Peyer's patch (tissue), 4 donors: Measurements from ENCODE around the gene DLAT.

Experiments used
- POLR2A ChIP-seq, 2 donors: fragments of 450-650 bp; IDR thresholded peaks; one replicate each; pipeline ENCODE4 v1.5.1; 2017; ENCODE audit warnings: antibody characterized with exemption in 2 of 2, mild to moderate bottlenecking in 2 of 2, moderate library complexity in 2 of 2
- TF ChIP-seq, protein P1 (sequence below), 6 experiments: fragments of 450-650 bp in 4 of 6; fragments of 200-600 bp in 2 of 6; sonication (generic) in 1 of 6; IDR thresholded peaks; one replicate each; pipeline ENCODE4 v1.5.1; 2017 to 2019; ENCODE audit warnings: antibody characterized with exemption in 6 of 6, mild to moderate bottlenecking in 3 of 6, moderate library complexity in 1 of 6

- TF ChIP-seq POLR2A (IDR thresholded peaks at IDR 0.05), result no peak
- TF ChIP-seq, protein P1, sequence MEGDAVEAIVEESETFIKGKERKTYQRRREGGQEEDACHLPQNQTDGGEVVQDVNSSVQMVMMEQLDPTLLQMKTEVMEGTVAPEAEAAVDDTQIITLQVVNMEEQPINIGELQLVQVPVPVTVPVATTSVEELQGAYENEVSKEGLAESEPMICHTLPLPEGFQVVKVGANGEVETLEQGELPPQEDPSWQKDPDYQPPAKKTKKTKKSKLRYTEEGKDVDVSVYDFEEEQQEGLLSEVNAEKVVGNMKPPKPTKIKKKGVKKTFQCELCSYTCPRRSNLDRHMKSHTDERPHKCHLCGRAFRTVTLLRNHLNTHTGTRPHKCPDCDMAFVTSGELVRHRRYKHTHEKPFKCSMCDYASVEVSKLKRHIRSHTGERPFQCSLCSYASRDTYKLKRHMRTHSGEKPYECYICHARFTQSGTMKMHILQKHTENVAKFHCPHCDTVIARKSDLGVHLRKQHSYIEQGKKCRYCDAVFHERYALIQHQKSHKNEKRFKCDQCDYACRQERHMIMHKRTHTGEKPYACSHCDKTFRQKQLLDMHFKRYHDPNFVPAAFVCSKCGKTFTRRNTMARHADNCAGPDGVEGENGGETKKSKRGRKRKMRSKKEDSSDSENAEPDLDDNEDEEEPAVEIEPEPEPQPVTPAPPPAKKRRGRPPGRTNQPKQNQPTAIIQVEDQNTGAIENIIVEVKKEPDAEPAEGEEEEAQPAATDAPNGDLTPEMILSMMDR (IDR thresholded peaks at IDR 0.05), result no peak
Measured at GRCh38 chr11:112037527-112037926, 12.3 kb downstream of the DLAT start.
